Panc1 (cell line): ENCODE measurements around the gene PDE10A.

Experiments
- CTCF ChIP-seq: fragments of 450-650 bp; IDR thresholded peaks from 2 replicates; pipeline ENCODE4 v1.5.1; 2017; ENCODE audit warnings: mild to moderate bottlenecking
- REST ChIP-seq, 2 experiments: IDR thresholded peaks; 2 replicates each; pipeline ENCODE4 v1.6.1; 2011 to 2012; ENCODE audit warnings: low read depth in 2 of 2, control low read depth in 1 of 2, low read length in 1 of 2, mild to moderate bottlenecking in 1 of 2, moderate library complexity in 1 of 2; ENCODE audit not compliant: insufficient read depth in 1 of 2

DNA sequence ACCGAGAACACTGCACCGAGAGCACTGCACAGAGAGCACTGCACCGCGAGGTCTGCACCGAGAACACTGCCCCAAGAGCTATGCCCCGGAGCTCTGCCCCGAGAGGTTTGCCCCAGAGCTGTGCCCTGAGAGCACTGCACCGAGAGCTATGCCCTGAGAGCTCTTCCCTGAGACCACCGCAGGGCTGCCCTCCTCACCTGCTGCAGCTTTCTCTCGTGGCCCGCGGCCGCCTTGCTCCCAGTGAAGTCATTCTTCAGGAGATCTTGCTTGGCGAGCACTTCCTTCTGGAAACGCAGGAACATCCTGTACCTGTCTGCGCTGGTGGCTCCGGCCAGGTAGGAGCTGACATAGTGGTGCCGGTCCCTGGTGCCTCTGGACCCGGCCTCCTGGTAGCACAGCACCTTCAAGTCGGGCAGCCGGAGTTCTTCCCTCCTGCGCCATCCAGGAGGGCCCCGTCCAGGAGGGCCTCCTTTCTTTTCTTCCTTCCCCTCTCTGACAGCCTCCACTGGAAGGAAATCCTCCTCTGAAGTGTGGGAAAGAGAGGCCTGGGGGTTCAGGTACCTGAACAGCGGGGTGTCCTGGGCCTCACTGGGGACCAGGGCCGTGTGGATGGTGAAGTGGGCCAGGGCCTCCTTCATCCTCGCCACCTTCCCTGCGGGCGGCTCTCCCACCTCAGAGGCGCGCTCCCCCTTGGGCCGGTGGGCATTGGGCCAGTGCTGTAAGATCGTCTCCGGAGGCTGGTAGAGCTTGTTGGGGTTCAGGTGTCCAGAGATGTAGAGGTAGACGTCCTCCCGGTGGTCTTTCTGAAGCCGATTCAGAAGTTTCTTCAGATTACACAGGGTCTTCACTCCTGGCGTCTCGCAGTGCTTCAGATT is 361.4 kb downstream of the PDE10A start:
- TF ChIP-seq REST (IDR thresholded peaks at IDR 0.05; ENCODE audit: insufficient read depth in 1 of 2, low read depth in 2 of 2, low read length in 1 of 2) (no peak), CTCF (no peak)
